Body of pancreas (tissue), 4 donors: ENCODE data around the gene LMO4. TPM values are rescaled to one million over a fixed set of nuclear protein-coding genes. Genes with fewer than 3 reads are reported as not detected.

Source experiments
- ATAC-seq: fragments of 150-250 bp; one replicate; pipeline ENCODE4 v1.9.1; 2016
- DNase-seq, 4 donors: peaks; one replicate each; pipeline ENCODE4 v3.0.0-alpha.2; 2019
- H3K27ac ChIP-seq, 4 donors: fragments of 200-600 bp; sonication (generic); 1 replicate in 3 of 4; 2 replicates in 1 of 4; pipeline versions ENCODE4 v1.5.1 to v1.6.1; 2016 to 2019; ENCODE audit warnings: mild to moderate bottlenecking in 1 of 4, mixed read lengths in 1 of 4, moderate library complexity in 1 of 4
- H3K27me3 ChIP-seq, 2 donors: fragments of 200-600 bp; sonication (generic); one replicate each; pipeline ENCODE4 v1.6.0; 2016; ENCODE audit warnings: mild to moderate bottlenecking in 1 of 2
- H3K36me3 ChIP-seq, 2 donors: fragments of 200-600 bp; sonication (generic); replicated peaks in 1 of 2; 2 replicates each; pipeline ENCODE4 v1.5.1; 2016; ENCODE audit warnings: low read depth in 2 of 2; ENCODE audit not compliant: insufficient read depth in 1 of 2
- H3K4me1 ChIP-seq: fragments of 200-600 bp; sonication (generic); one replicate; pipeline ENCODE4 v1.6.0; 2016
- H3K4me3 ChIP-seq, 2 donors: fragments of 200-600 bp; sonication (generic); 1 replicate in 1 of 2; 2 replicates in 1 of 2; pipeline ENCODE4 v1.5.1; 2016 to 2019
- H3K9me3 ChIP-seq, 3 donors: fragments of 200-600 bp; sonication (generic); 1 replicate in 2 of 3; 2 replicates in 1 of 3; pipeline ENCODE4 v1.5.1; 2016
- CTCF ChIP-seq, 7 experiments: fragments of 450-650 bp in 4 of 7; fragments of 200-600 bp in 3 of 7; sonication (generic) in 3 of 7; IDR thresholded peaks; one replicate each; pipeline ENCODE4 v1.5.1; 2016 to 2019; ENCODE audit warnings: antibody characterized with exemption in 7 of 7
- POLR2A ChIP-seq, 3 donors: fragments of 450-650 bp; IDR thresholded peaks; one replicate each; pipeline ENCODE4 v1.6.1; 2016; ENCODE audit warnings: antibody characterized with exemption in 3 of 3, mild to moderate bottlenecking in 2 of 3
- WGBS, 2 donors: methylation state at CpG; one replicate each; pipeline ENCODE4 v1.1.5; 2017; 5-methylcytosine and 5-hydroxymethylcytosine counted together
- intact Hi-C: fragments of 100-400 bp; cut with DNase I; formaldehyde crosslinking; loops from one replicate; pipeline ENCODE4 v1.15.1; 2023
- total RNA-seq, 2 donors: library from RNA; depleted of rRNA; stranded (reverse); fragments of >200 nt; gene quantifications; one replicate each; pipeline ENCODE4 v1.1.0, GENCODE V29; 2016

The LMO4 gene
- total RNA-seq, 2 donors from 2014 or later: 14.2 to 23.6 TPM

GRCh38 chr1:87330057-87330884, 1.6 kb downstream of the LMO4 start:
- no peak for TF ChIP-seq CTCF (IDR thresholded peaks at IDR 0.05)
- TF ChIP-seq POLR2A (IDR thresholded peaks at IDR 0.05): no peak
- intact Hi-C loops: no loop called here
- WGBS, 2 donors: 0 to 1% methylated on average over 19 of the region's 19 CpGs
- Histone ChIP-seq H3K27ac (peak overlapping the region; percentile 89 to 97 (median 96)), H3K4me3 (peak overlapping the region in 1 of 2 donors; percentile 78), H3K4me1 (peaks cover 42% of the 10 kb centered on the region), H3K27me3 (no peaks in the 10 kb centered on the region), H3K36me3 (no peaks in the 10 kb centered on the region), H3K9me3 (no peaks in the 10 kb centered on the region)
- DNase-seq (peak in 3 of 4 donors; percentile 19 to 43 (median 30)), ATAC-seq (no peak)

GRCh38 chr1:87330885-87331364, 2.2 kb downstream of the LMO4 start:
- H3K4me1 ChIP-seq: peaks cover 45% of the 10 kb centered on the region
- no peaks in the 10 kb centered on the region for H3K36me3 ChIP-seq
- no peaks in the 10 kb centered on the region for H3K27me3 ChIP-seq
- intact Hi-C loops: no loop called here
- no peaks in the 10 kb centered on the region for H3K9me3 ChIP-seq
- TF ChIP-seq CTCF (IDR thresholded peaks at IDR 0.05) (no peak), POLR2A (IDR thresholded peaks at IDR 0.05) (no peak)
- no peak for ATAC-seq
- peak overlapping the region; percentile 89 to 97 (median 96) for H3K27ac ChIP-seq
- WGBS, 2 donors: 1% methylated on average over 10 of the region's 10 CpGs
- DNase-seq: no peak
- peak overlapping the region in 1 of 2 donors; percentile 15 for H3K4me3 ChIP-seq

GRCh38 chr1:87331365-87332241, 2.9 kb downstream of the LMO4 start:
- intact Hi-C loops: no loop called here
- 0 to 1% methylated on average over 46 to 64 of the region's 65 CpGs for WGBS, 2 donors
- H3K27ac ChIP-seq: peak overlapping the region; percentile 89 to 97 (median 96)
- H3K36me3 ChIP-seq: no peaks in the 10 kb centered on the region
- H3K4me1 ChIP-seq: peaks cover 48% of the 10 kb centered on the region
- no peaks in the 10 kb centered on the region for H3K9me3 ChIP-seq
- H3K4me3 ChIP-seq: peak overlapping the region; percentile 15 to 41
- DNase-seq: peak; percentile 78 to 87 (median 80)
- TF ChIP-seq CTCF (IDR thresholded peaks at IDR 0.05): peak in 1 of 7 experiments; percentile 22
- TF ChIP-seq POLR2A (IDR thresholded peaks at IDR 0.05): peak in 2 of 3 donors; percentile 68 to 70
- no peaks in the 10 kb centered on the region for H3K27me3 ChIP-seq
- peak; percentile 50 for ATAC-seq

- H3K27me3 ChIP-seq: no peaks in the 10 kb centered on the region
- intact Hi-C loops: no loop called here
Observed at GRCh38 chr1:87333692-87334347, 5.1 kb downstream of the LMO4 start.

More at GRCh38 chr1:87333692-87334347, 5.1 kb downstream of the LMO4 start:
- no peak for DNase-seq
- ATAC-seq: no peak
- peak overlapping the region in 1 of 4 donors; percentile 73 for H3K27ac ChIP-seq
- H3K4me1 ChIP-seq: peaks cover 48% of the 10 kb centered on the region
- no peaks in the 10 kb centered on the region for H3K36me3 ChIP-seq
- 77 to 79% methylated on average over 10 of the region's 10 CpGs for WGBS, 2 donors
- H3K9me3 ChIP-seq: no peaks in the 10 kb centered on the region
- no peak for TF ChIP-seq CTCF (IDR thresholded peaks at IDR 0.05)
- TF ChIP-seq POLR2A (IDR thresholded peaks at IDR 0.05): no peak
- no peak overlapping the region for H3K4me3 ChIP-seq
